OCI-LY1 (cell line): ENCODE results near the gene MLXIPL.

Experiments
- EZH2 ChIP-seq: fragments of 200-600 bp; sonication (generic), shearing (Covaris generic); IDR thresholded peaks from 2 replicates; pipeline ENCODE4 v1.8.0; 2017; ENCODE audit warnings: borderline replicate concordance, mixed run types, mild to moderate bottlenecking, antibody characterized with exemption, low read length, moderate library complexity, mixed read lengths
- TF ChIP-seq, protein P1 (sequence below): fragments of 200-600 bp; sonication (generic), shearing (Covaris generic); IDR thresholded peaks from 2 replicates; pipeline ENCODE4 v1.5.1; 2017; ENCODE audit warnings: mild to moderate bottlenecking, antibody characterized with exemption, low read length, moderate library complexity, mixed read lengths

DNA sequence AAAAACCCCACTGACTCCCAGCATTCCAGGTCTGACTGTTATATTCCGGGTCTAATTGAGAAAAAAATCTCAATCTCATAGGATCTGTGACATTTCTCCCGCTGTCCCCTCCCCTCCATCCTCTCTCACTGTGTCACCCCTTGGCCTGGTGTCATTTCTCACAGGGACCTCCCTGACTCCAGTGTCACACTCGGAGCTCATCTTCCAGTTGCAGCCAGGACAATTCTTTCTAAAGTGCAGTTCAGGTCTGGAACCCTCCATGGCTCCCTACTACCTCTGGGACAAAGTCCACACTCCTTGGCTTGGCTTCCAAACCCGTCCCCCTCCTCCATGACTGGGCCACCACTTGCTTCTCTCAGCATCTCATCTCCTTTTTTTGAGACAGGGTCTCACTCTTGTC, 14.2 kb downstream of the MLXIPL start:
- TF ChIP-seq, protein P1, sequence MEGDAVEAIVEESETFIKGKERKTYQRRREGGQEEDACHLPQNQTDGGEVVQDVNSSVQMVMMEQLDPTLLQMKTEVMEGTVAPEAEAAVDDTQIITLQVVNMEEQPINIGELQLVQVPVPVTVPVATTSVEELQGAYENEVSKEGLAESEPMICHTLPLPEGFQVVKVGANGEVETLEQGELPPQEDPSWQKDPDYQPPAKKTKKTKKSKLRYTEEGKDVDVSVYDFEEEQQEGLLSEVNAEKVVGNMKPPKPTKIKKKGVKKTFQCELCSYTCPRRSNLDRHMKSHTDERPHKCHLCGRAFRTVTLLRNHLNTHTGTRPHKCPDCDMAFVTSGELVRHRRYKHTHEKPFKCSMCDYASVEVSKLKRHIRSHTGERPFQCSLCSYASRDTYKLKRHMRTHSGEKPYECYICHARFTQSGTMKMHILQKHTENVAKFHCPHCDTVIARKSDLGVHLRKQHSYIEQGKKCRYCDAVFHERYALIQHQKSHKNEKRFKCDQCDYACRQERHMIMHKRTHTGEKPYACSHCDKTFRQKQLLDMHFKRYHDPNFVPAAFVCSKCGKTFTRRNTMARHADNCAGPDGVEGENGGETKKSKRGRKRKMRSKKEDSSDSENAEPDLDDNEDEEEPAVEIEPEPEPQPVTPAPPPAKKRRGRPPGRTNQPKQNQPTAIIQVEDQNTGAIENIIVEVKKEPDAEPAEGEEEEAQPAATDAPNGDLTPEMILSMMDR, result no peak
- no peak for TF ChIP-seq EZH2
